Measurements from ENCODE around the gene SERP2.

DNA sequence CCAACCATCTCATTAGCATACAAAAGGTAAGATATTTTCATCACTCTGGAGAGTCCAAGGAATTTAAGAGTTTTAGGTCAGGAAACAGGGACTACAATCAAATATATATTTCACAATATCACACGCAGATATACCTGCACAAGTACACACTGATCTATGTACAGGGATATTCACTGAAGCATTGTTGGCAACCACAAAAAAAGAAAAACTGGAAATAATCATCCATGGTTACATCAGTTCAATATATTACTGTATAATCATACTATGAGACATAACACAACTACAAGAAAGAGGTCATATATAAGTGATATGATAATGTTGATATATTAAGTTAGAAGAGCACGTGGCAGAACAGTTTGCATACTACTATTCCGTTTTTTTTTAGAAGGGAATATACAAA, 2.2 kb upstream of the SERP2 start:
- TF ChIP-seq, protein P1, sequence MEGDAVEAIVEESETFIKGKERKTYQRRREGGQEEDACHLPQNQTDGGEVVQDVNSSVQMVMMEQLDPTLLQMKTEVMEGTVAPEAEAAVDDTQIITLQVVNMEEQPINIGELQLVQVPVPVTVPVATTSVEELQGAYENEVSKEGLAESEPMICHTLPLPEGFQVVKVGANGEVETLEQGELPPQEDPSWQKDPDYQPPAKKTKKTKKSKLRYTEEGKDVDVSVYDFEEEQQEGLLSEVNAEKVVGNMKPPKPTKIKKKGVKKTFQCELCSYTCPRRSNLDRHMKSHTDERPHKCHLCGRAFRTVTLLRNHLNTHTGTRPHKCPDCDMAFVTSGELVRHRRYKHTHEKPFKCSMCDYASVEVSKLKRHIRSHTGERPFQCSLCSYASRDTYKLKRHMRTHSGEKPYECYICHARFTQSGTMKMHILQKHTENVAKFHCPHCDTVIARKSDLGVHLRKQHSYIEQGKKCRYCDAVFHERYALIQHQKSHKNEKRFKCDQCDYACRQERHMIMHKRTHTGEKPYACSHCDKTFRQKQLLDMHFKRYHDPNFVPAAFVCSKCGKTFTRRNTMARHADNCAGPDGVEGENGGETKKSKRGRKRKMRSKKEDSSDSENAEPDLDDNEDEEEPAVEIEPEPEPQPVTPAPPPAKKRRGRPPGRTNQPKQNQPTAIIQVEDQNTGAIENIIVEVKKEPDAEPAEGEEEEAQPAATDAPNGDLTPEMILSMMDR (IDR thresholded peaks at IDR 0.05) = no peak
- TF ChIP-seq POLR2A (IDR thresholded peaks at IDR 0.05) = no peak
